Measurements from ENCODE around the gene NR2E3.
"Not testable (repeated sequence)": the region's sequence is repeated elsewhere in the genome, so short reads cannot be mapped to it uniquely, and the experiment has no call there.

The NR2E3 gene

DNA sequence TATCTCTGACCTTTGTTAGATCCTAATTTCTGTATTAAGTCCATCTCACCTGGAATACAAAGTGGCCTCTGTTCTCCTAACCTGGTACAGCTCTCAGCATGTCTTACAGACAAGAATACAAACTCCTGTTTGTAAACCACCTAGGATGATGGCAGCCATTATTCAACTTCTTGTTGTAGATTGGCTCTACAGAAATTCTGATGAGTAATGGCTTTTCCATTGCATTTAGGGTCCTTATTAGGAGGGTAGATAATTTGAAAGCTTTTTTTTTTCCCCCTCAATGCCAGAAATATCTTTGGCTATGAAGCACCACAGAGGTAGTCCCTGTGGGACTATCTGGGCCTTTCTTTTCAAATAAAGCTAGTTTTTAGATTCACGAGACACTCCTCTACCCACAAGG is 9.8 kb downstream of the NR2E3 start:
- DNase-seq: no peak

DNA sequence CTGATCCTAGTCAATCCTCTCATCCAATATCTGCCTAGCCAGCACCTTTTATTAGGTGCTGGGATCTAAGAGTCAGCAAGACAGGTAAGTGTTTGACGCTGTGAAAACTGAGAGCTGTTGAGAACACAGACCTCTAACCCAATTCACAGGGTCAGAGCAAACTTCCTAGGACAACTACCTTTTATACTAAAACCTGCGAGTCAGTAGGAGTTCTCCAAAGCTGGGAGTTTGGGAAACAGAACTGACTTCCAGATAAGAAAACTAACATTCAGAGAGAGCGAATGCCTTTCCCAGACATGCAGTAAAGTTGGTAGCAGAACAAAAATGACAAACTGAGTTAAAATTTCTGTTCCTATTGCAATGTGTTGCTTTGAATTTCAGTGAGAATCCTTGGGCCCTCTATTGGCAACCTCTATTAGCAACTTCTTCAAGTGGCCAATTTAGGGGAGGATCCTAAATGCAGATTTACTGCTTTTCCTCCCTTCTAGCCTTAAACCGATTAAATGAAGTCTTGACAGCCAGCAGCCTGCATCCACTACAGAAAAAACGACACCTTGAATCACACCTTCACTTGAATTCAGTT is 11.3 kb downstream of the NR2E3 start:
- DNase-seq: no peak

DNA sequence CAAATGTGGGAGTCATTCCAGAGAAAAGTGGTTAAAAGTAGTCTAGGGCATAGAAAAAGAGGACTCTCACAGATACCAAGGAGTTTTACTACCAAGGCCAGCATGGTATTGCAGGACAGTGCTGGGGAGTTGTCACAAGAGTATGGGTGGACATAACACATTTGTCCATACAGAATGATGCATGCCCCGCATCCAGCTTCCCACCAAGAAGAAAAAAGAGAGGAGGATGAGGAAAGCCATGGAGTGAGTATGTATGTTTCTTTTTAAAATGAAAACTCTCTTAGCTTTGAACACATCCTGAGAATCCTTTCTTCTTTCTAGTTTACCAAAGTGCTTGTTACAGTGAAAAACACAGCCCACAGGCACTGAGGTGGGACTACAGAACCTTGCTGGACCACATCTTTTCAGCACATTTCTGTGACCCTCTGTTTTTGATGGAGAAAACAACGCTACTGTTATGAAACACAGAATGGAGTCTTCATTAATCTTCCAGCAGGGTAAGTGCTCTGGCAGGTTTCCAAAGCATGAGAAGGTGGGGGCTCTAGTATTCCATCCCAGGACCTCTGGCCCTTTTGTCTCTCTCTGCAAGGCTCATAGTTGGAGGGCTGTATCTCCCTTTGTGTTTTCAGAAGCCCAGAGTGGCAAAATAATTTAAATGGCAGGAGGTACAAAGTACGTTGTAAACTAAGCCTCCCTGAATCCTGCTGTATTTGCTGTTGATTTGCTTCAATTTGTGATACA is 12.7 kb downstream of the NR2E3 start:
- no peak for DNase-seq

DNA sequence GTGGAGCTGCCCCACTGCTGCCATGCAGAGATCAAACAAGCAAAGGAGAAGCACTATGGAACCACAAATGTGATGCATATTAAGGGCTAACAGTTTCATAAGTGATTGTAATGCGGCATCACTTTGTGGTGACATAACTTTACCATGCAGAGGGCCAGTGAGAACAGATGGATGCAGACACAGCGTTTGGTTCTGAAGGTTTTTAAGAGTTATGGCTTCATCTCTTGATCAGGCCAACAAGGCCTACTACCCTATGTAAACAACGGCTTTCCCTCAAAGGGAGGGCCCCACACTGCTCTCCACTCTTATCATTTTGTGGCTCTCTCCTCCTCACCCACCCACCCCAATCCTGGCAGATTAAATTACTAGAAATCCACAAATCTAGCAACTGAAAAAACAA is 13.4 kb downstream of the NR2E3 start:
- DNase-seq: no peak

DNA sequence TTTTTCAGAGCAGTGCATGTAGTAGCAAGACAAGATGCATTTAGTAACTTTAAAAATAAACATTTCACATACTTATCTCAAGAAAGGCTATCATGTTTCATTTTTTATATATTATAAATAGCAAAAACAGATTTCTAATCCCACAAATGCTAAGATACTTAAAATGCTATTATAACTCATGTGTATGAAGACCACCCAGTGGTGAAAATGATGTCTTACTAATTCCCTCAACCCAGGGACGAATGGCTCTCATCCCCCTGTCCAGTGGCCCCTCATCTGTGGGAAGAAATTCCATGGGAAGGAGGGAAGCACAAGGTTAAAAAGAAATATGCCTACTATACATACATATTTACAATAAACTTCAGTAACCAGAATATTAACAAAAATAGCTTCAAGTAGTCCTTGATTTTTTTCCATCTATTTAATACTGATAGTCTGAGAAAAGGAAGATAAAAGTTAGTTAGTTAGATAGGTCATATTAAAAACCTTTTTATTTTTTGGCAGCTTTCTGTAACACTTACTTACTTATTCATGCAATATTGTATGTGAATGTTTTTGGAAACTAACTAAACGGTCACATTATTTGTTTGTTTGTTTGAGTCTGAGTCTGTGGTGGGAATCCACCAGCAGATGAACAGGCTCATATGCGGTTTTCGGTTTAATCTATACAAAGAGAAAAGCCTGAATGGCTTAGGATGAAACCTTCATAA is 14.8 kb downstream of the NR2E3 start:
- no peak for DNase-seq

DNA sequence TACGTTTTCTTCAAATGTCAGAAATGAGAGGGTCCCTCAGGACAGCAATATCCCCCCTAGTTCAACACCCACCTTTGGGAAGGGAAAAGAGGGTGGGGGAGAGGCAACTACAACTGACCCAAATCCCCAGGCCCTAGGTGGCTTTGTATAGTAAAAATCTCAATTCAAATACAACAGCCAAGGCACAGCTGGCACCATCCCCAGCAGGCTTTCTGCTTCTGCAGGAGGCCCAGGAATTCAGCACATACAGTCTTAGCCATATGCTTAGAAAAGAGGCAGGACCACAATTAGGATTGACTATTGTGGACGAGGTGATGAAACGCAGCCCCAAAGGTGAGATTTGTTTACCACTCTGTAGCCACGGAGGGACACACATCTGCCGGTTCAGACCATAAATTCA is 15.8 kb downstream of the NR2E3 start:
- DNase-seq: no peak

DNA sequence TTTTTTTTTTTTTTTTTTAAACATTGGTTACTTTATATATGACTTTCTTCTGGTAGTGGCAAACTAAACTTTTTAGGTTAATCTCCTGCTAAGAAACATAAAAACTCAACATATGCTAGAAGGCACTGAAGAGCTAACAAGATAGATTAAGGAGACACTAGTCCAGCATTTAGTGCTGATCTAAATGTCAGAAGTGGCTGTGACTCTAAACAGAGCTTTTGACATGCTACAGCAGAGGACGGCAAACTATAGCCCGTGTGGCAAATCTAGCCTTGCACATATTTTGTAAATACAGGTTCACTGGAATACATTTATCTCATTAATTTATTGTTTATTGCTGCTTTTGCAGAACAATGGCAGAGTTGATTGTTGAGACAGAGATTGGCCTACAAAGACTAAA is 20.6 kb downstream of the NR2E3 start:
- DNase-seq: no peak

DNA sequence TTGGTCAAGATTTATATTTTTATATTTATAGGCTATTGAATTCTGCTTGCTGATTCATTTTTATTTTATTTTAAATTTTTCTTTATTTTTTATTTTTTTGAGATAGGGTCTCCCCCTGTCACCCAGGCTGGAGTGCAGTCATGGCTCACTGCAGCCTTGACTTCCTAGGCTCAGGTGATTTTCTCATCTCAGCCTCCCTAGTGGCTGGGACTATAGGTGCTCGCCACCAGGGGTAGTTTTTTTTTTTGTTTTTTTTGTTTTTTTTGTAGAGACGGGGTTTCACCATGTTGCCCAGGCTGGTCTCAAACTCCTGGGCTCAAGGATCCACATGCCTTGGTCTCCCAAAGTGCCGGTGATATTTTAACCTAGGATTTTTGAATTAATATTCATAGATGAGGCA is 31.2 kb downstream of the NR2E3 start:
- no peak for DNase-seq

DNA sequence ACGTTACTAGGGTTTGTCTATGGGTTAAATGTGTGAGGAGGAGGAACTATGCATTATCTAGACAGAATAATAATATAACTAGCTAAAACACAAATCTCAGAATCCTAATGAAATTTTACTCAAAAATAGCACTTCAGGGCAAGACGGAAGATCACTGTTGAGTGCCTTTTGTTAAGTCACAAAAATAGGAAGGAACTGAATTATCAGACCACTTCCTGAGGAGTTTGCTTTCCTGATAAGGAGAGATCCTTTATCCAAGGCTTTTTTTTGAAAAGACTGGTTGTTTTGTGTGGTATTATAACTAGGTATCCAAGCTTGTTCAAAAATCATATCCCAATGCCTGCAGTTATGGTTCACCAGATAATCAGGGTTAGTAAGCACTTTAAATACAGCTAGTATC is 34.6 kb downstream of the NR2E3 start:
- no peak for DNase-seq

DNA sequence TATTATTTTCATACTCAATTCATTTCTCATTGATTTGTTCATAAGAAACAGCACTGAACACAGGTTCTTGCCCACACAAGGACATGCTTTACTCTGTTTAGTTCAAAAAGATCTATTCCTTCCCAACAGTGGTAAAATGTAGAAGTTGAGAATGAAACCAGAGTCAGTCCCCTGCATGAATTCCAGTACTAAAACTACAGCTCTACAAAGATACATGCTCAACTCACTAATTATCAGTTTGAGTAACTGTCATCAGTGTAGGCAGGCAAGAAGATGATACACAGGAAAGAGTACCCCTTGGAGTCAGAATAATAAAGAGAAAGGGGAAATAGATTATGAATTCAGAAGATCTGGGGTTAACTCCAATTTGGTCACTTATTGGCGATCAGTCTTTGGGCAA is 43.2 kb downstream of the NR2E3 start:
- no peak for DNase-seq

DNA sequence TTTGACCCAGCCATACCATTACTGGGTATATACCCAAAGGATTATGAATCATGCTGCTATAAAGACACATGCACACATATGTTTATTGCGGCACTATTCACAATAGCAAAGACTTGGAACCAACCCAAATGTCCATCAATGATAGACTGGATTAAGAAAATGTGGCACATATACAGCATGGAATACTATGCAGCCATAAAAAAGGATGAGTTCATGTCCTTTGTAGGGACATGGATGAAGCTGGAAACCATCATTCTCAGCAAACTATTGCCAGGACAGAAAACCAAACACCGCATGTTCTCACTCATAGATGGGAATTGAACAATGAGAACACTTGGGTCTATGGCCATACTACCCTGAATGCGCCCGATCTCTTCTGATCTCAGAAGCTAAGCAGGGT is 47.9 kb downstream of the NR2E3 start:
- DNase-seq: not testable (repeated sequence)
